K562 (cell line): ENCODE measurements around the gene CLIP2. TPM values are rescaled to one million over a fixed set of nuclear protein-coding genes. Genes with fewer than 3 reads are reported as not detected.

Source experiments
- ATAC-seq: fragments of 200-7000 bp; cut with Tn5 transposase; 3 replicates; pipeline ENCODE4 v1.9.1; 2020; ENCODE audit warnings: moderate library complexity
- BruUV-seq: library from RNA; stranded (reverse); fragments of 400-500 nt; replicated peaks from 2 replicates; lab custom pipeline; 2021; lab: Mats Ljungman, UMichigan
- CTCF ChIA-PET: fragments of 300-600 bp; formaldehyde crosslinking; extraction: SDS; loops from one replicate; lab custom pipeline; 2021; ENCODE audit warnings: low intra/inter-chr PET ratio; lab: Yijun Ruan, JAX
- POLR2A ChIA-PET: fragments of 300-600, 350-650 bp; sonication (Branson Sonifier 250); formaldehyde crosslinking; extraction: SDS; loops from one replicate; lab custom pipeline; 2021; ENCODE audit warnings: antibody characterized with exemption, inconsistent platforms; lab: Yijun Ruan, JAX
- DNase-seq, 4 experiments: peaks; one replicate each; pipeline versions ENCODE4 v3.0.0 to v3.0.0-alpha.2; 2011 to 2018; ENCODE audit warnings: low spot score in 3 of 4, mixed read lengths in 3 of 4; ENCODE audit errors: extremely low read depth in 1 of 4
- FAIRE-seq: peaks from 2 replicates; lab custom pipeline; 2011; peaks lifted over from hg19 to GRCh38; lab: Jason Lieb, UNC
- H2AFZ ChIP-seq: 2 replicates; pipeline ENCODE4 v1.6.0; 2011; ENCODE audit warnings: low read depth, low read length, control low read depth, inconsistent platforms
- H3K27ac ChIP-seq: fragments of 200-600 bp; 3 replicates; pipeline ENCODE4 v1.8.0; 2011; ENCODE audit warnings: low read depth, mild to moderate bottlenecking, control low read depth, inconsistent platforms, low read length, moderate library complexity, mixed read lengths; ENCODE audit errors: extremely low read depth
- H3K27me3 ChIP-seq, 2 experiments: fragments of 300-600 bp in 1 of 2; 2 replicates in 1 of 2; 3 replicates in 1 of 2; pipeline versions ENCODE4 v1.6.0 to v1.8.0; 2011; ENCODE audit warnings: inconsistent platforms in 2 of 2, low read length in 2 of 2, mild to moderate bottlenecking in 1 of 2, mixed read lengths in 1 of 2, moderate library complexity in 1 of 2; ENCODE audit not compliant: control insufficient read depth in 2 of 2, insufficient read depth in 2 of 2
- H3K36me3 ChIP-seq: fragments of 300-600 bp; 3 replicates; pipeline ENCODE4 v1.8.0; 2011; ENCODE audit warnings: mild to moderate bottlenecking, low read length, inconsistent platforms; ENCODE audit not compliant: control insufficient read depth, insufficient read depth
- H3K4me1 ChIP-seq, 2 experiments: fragments of 200-600 bp in 1 of 2; replicated peaks in 1 of 2; 2 replicates in 1 of 2; 3 replicates in 1 of 2; pipeline versions ENCODE4 v1.5.1 to v1.8.0; 2011; ENCODE audit warnings: inconsistent platforms in 2 of 2, low read length in 2 of 2, mild to moderate bottlenecking in 1 of 2, mixed read lengths in 1 of 2, moderate library complexity in 1 of 2; ENCODE audit not compliant: control insufficient read depth in 2 of 2, insufficient read depth in 2 of 2
- H3K4me2 ChIP-seq: 2 replicates; pipeline ENCODE4 v1.6.1; 2011; ENCODE audit warnings: low read length, control low read depth, inconsistent platforms, mixed read lengths; ENCODE audit not compliant: insufficient read depth
- H3K4me3 ChIP-seq: fragments of 200-600 bp; sonication (generic), shearing (Covaris generic); 2 replicates; pipeline ENCODE4 v1.5.1; 2016; ENCODE audit warnings: control low read depth, inconsistent platforms
- H3K79me2 ChIP-seq: fragments of 200-600 bp; 3 replicates; pipeline ENCODE4 v1.8.0; 2011; ENCODE audit warnings: low read length, inconsistent platforms; ENCODE audit not compliant: control insufficient read depth, insufficient read depth
- H3K9ac ChIP-seq, 2 experiments: 2 replicates each; pipeline versions ENCODE4 v1.6.0 to v1.6.1; 2011; ENCODE audit warnings: low read depth in 2 of 2, low read length in 2 of 2, control low read depth in 1 of 2, inconsistent platforms in 1 of 2, mild to moderate bottlenecking in 1 of 2, mixed read lengths in 1 of 2; ENCODE audit not compliant: insufficient read depth in 1 of 2
- H3K9me1 ChIP-seq: one replicate; pipeline ENCODE4 v1.6.0; 2011; ENCODE audit warnings: inconsistent platforms, mild to moderate bottlenecking, low read length, moderate library complexity; ENCODE audit not compliant: control insufficient read depth, insufficient read depth
- H3K9me3 ChIP-seq: replicated peaks from 2 replicates; pipeline ENCODE4 v1.5.1; 2011; ENCODE audit warnings: low read depth, low read length, inconsistent platforms; ENCODE audit not compliant: control insufficient read depth, insufficient read depth
- H4K20me1 ChIP-seq: replicated peaks from 2 replicates; pipeline ENCODE4 v1.6.1; 2011; ENCODE audit warnings: low read length, inconsistent platforms, mixed read lengths; ENCODE audit not compliant: control insufficient read depth, insufficient read depth
- CBX3 ChIP-seq, 2 experiments: IDR thresholded peaks; 1 replicate in 1 of 2; 2 replicates in 1 of 2; pipeline ENCODE4 v1.6.1; 2012; ENCODE audit warnings: inconsistent platforms in 2 of 2, low read length in 2 of 2, borderline replicate concordance in 1 of 2, control low read depth in 1 of 2
- ETV6 ChIP-seq, 3 experiments: fragments of 150-350 bp in 1 of 3; sonication (generic) in 1 of 3; formaldehyde crosslinking in 1 of 3; IDR thresholded peaks; 2 replicates each; pipeline versions ENCODE4 v1.6.1 to v1.8.0; 2014 to 2022; ENCODE audit warnings: borderline replicate concordance in 2 of 3, low read depth in 2 of 3, antibody characterized with exemption in 1 of 3, low read length in 1 of 3, mild to moderate bottlenecking in 1 of 3, missing genetic modification reagents in 1 of 3
- KAT8 ChIP-seq: fragments of 450-650 bp; IDR thresholded peaks from 2 replicates; pipeline ENCODE4 v1.6.1; 2016; ENCODE audit warnings: low read depth, mild to moderate bottlenecking
- KLF6 ChIP-seq: fragments of 250-450 bp; sonication (Bioruptor Pico); IDR thresholded peaks from 2 replicates; pipeline ENCODE4 v1.4.0; 2020; ENCODE audit warnings: mild to moderate bottlenecking, moderate library complexity, borderline replicate concordance
- LARP7 ChIP-seq: fragments of 450-650 bp; IDR thresholded peaks from 2 replicates; pipeline ENCODE4 v1.6.1; 2016
- LCOR ChIP-seq: sonication (generic); formaldehyde crosslinking; IDR thresholded peaks from 2 replicates; pipeline ENCODE4 v1.8.0; 2022; ENCODE audit warnings: mild to moderate bottlenecking, missing genetic modification reagents
- NCOA2 ChIP-seq, 2 experiments: fragments of 450-650 bp; IDR thresholded peaks; 2 replicates each; pipeline ENCODE4 v1.6.1; 2018; ENCODE audit warnings: mild to moderate bottlenecking in 2 of 2, moderate library complexity in 1 of 2; ENCODE audit not compliant: partially characterized antibody in 2 of 2
- NFATC3 ChIP-seq: fragments of 450-650 bp; IDR thresholded peaks from 2 replicates; pipeline ENCODE4 v1.6.1; 2017; ENCODE audit warnings: mild to moderate bottlenecking
- PCBP1 ChIP-seq: fragments of 200-400 bp; formaldehyde crosslinking; IDR thresholded peaks from 2 replicates; pipeline ENCODE4 v1.6.1; 2018; ENCODE audit warnings: mild to moderate bottlenecking, low read depth, low read length; ENCODE audit not compliant: poor library complexity, severe bottlenecking
- SAFB2 ChIP-seq: fragments of 200-400 bp; formaldehyde crosslinking; IDR thresholded peaks from 2 replicates; pipeline ENCODE4 v1.6.1; 2018; ENCODE audit warnings: borderline replicate concordance, low read length, low read depth, moderate library complexity; ENCODE audit not compliant: severe bottlenecking
- SOX6 ChIP-seq: fragments of 450-650 bp; IDR thresholded peaks from 2 replicates; pipeline ENCODE4 v1.6.1; 2014; ENCODE audit warnings: mild to moderate bottlenecking
- SP2 ChIP-seq: IDR thresholded peaks from 2 replicates; pipeline ENCODE4 v1.6.1; 2011; ENCODE audit warnings: mild to moderate bottlenecking, low read depth, low read length, moderate library complexity; ENCODE audit not compliant: poor library complexity, severe bottlenecking; ENCODE audit errors: extremely low read depth
- ZNF124 ChIP-seq: sonication (generic); formaldehyde crosslinking; IDR thresholded peaks from 2 replicates; pipeline ENCODE4 v1.8.1; 2022; ENCODE audit warnings: missing genetic modification reagents
- ZNF354B ChIP-seq: fragments of 250-450 bp; sonication (Bioruptor Pico); IDR thresholded peaks from 2 replicates; pipeline ENCODE4 v1.4.0; 2020
- ZNF445 ChIP-seq: fragments of 250-450 bp; sonication (Bioruptor Pico); IDR thresholded peaks from 2 replicates; pipeline ENCODE4 v1.4.0; 2020; ENCODE audit warnings: low read depth, mild to moderate bottlenecking, moderate library complexity
- ZNF589 ChIP-seq: fragments of 200-800 bp; sonication (Bioruptor generic); IDR thresholded peaks from 2 replicates; pipeline ENCODE4 v1.6.1; 2016; ENCODE audit warnings: low read depth, missing genetic modification characterization, missing compliant biosample characterization
- WGBS: fragments of 100-300 bp; shearing (Covaris generic); methylation state at CpG from one replicate; pipeline ENCODE4 v1.1.6; 2016; ENCODE audit warnings: low coverage, mixed read lengths; ENCODE audit not compliant: insufficient coverage; ENCODE audit errors: missing lambda C conversion rate; 5-methylcytosine and 5-hydroxymethylcytosine counted together
- in situ Hi-C: fragments of 300-500 bp; cut with MboI; formaldehyde crosslinking; loops from 4 replicates; pipeline ENCODE4 v1.15.0; 2018; ENCODE audit warnings: inconsistent platforms, mixed read lengths
- intact Hi-C: fragments of 100-400 bp; cut with micrococcal nuclease; formaldehyde crosslinking; loops from 2 replicates; pipeline ENCODE4 v1.14.2; 2022
- polyA plus RNA-seq, 8 experiments: library from polyadenylated mRNA; depleted of rRNA in 4 of 8; stranded (reverse) in 5 of 8; unstranded in 3 of 8; fragments of >200 nt; fragmentation: Nextera tagmentation in 2 of 8; fragmentation: Illumina TruSeq in 1 of 8; extraction: Ambion mirVana in 2 of 8; extraction: Trizol in 1 of 8; gene quantifications; 2 replicates each; pipeline versions ENCODE4 v1.2.1 to v1.2.3, GENCODE V29; 2011 to 2014; ENCODE audit warnings: inconsistent platforms in 1 of 8, missing spikeins in 1 of 8
- total RNA-seq, 7 experiments: library from RNA; depleted of rRNA in 6 of 7; stranded (reverse); fragments of >200 nt in 6 of 7; fragmentation: Illumina TruSeq in 2 of 7; extraction: Trizol in 2 of 7; gene quantifications; 2 replicates each; pipeline versions ENCODE4 v1.2.1 to v1.2.3, GENCODE V29; 2011 to 2021; ENCODE audit warnings: low replicate concordance in 1 of 7
- TF ChIP-seq, protein P1 (sequence below): sonication (generic); formaldehyde crosslinking; IDR thresholded peaks from 2 replicates; pipeline ENCODE4 v1.9.0; 2022; ENCODE audit warnings: mild to moderate bottlenecking, missing genetic modification reagents
- TF ChIP-seq, protein P2 (sequence below), 2 experiments: fragments of 200-800 bp in 1 of 2; sonication (Bioruptor generic) in 1 of 2; sonication (generic) in 1 of 2; formaldehyde crosslinking in 1 of 2; IDR thresholded peaks in 1 of 2; conservative IDR thresholded peaks in 1 of 2; 2 replicates each; pipeline versions ENCODE4 v1.5.0 to v1.6.1; 2016 to 2020; ENCODE audit warnings: missing compliant biosample characterization in 1 of 2, missing genetic modification characterization in 1 of 2, missing genetic modification reagents in 1 of 2
- TF ChIP-seq, protein P3 (sequence below): fragments of 450-650 bp; IDR thresholded peaks from 2 replicates; pipeline ENCODE4 v1.6.1; 2016

The CLIP2 gene
- total and polyA plus RNA-seq, 9 of the 15 experiments (the other 6 are each of a cell fraction or from before 2014, with no cell fraction given), result 0.07 to 5.4 (median 2.1) TPM

DNA sequence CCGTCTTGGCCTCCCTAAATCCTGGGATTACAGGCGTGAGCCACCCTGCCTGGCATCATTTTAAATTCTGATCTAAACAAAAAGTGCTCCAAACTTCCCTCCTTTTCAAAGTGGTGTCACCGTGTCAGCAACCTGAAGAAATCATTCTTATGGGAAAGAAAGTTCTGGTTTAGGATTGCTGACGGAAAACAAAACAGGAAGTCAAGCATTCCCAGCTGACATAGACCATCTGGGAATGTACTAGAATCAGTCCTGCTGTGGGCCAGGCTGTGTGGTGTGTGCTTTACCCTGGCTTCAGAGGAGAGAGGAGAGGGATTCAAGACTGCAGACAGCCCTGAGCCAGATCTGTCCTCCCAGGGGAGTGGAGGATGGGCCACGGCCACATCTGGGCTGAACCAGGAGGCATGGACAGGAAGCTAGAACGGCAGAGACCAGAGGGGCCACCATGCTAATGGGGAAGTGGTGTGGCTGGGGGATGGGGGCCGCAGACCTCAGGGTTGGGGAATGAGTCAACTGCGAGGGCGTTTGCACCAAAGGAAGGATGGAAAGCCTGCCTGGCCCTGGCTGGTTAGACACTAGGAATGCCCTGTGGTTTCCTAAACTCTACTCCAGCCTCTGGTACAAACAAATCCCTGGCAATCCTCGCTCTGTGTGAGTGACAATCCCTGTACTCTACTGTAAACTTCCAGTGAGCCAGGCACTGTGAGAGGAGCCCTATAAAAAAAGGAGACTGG lies 16.7 kb upstream of the CLIP2 start:
- peak; percentile 80 for ATAC-seq
- H3K27ac ChIP-seq, result peak overlapping the region; percentile 79
- TF ChIP-seq, protein P1, sequence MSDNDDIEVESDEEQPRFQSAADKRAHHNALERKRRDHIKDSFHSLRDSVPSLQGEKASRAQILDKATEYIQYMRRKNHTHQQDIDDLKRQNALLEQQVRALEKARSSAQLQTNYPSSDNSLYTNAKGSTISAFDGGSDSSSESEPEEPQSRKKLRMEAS (CRISPR knock-in tag), result peak; percentile 78
- no peak for TF ChIP-seq PCBP1
- TF ChIP-seq ZNF124 (CRISPR knock-in tag), result no peak
- TF ChIP-seq, protein P2, sequence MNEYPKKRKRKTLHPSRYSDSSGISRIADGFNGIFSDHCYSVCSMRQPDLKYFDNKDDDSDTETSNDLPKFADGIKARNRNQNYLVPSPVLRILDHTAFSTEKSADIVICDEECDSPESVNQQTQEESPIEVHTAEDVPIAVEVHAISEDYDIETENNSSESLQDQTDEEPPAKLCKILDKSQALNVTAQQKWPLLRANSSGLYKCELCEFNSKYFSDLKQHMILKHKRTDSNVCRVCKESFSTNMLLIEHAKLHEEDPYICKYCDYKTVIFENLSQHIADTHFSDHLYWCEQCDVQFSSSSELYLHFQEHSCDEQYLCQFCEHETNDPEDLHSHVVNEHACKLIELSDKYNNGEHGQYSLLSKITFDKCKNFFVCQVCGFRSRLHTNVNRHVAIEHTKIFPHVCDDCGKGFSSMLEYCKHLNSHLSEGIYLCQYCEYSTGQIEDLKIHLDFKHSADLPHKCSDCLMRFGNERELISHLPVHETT (CRISPR knock-in tag; conservative IDR thresholded peaks at IDR 0.05 in 1 of 2, IDR thresholded peaks at IDR 0.05 in 1 of 2), result 0 out of 4 replicates have a peak, but pooled peaks of 1 of the 2 experiments have one; percentile 45
- no peak for TF ChIP-seq NFATC3
- no peak for TF ChIP-seq ZNF445 (CRISPR knock-in tag)
- peak in 1 of 2 experiments; percentile 17; a peak in 1 of 4 replicates for TF ChIP-seq ETV6 (IDR thresholded peaks at IDR 0.05; ENCODE audit: borderline replicate concordance in 1 of 2, low read depth in 2 of 2, low read length in 1 of 2)
- TF ChIP-seq ETV6 (CRISPR knock-in tag; IDR thresholded peaks at IDR 0.05; ENCODE audit: borderline replicate concordance), result no peak
- TF ChIP-seq ZNF589 (CRISPR knock-in tag), result peak; percentile 85
- TF ChIP-seq KAT8, result no peak
- TF ChIP-seq, protein P3, sequence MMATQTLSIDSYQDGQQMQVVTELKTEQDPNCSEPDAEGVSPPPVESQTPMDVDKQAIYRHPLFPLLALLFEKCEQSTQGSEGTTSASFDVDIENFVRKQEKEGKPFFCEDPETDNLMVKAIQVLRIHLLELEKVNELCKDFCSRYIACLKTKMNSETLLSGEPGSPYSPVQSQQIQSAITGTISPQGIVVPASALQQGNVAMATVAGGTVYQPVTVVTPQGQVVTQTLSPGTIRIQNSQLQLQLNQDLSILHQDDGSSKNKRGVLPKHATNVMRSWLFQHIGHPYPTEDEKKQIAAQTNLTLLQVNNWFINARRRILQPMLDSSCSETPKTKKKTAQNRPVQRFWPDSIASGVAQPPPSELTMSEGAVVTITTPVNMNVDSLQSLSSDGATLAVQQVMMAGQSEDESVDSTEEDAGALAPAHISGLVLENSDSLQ, result no peak
- peak in 1 of 2 experiments; percentile 32; a peak in 1 of 3 replicates for TF ChIP-seq CBX3 (IDR thresholded peaks at IDR 0.05; ENCODE audit: borderline replicate concordance in 1 of 2, low read length in 2 of 2)
- TF ChIP-seq LCOR (CRISPR knock-in tag), result no peak
- peak; percentile 16; the same call in 1 of the 2 replicates for TF ChIP-seq SOX6
- no peak for TF ChIP-seq NCOA2 (IDR thresholded peaks at IDR 0.05; ENCODE audit: partially characterized antibody in 2 of 2)
- no peak for TF ChIP-seq ZNF354B (CRISPR knock-in tag)
- TF ChIP-seq SAFB2, result no peak
- no peak for TF ChIP-seq SP2
- 0 out of 2 replicates have a peak, but pooled peaks have one; percentile 10 for TF ChIP-seq LARP7
- TF ChIP-seq KLF6 (CRISPR knock-in tag), result no peak

More for the DNA sequence above, 16.7 kb upstream of the CLIP2 start:
- Histone ChIP-seq H3K9me3 (no peaks in the 10 kb centered on the region), H2AFZ (peak overlapping the region; percentile 99), H3K4me2 (peak overlapping the region; percentile 71), H3K4me1 (peaks cover 38 to 39% of the 10 kb centered on the region in 2 experiments), H3K27me3 (no peaks in the 10 kb centered on the region), H4K20me1 (no peaks in the 10 kb centered on the region), H3K9me1 (no peaks in the 10 kb centered on the region), H3K4me3 (no peak overlapping the region), H3K36me3 (no peaks in the 10 kb centered on the region), H3K79me2 (no peaks in the 10 kb centered on the region), H3K9ac (peak overlapping the region; percentile 61 to 62)
- FAIRE-seq (peak; percentile 81), DNase-seq (peak; percentile 71 to 86 (median 78))
- in situ Hi-C loops (no loop called here), intact Hi-C loops (no loop called here)
- ChIA-PET POLR2A (interaction anchor here (0.5 to 0.6 kb wide), 2 partner anchors 46 to 51 kb away, joined by 3 read pairs; no protein-coding TSS in a partner anchor), CTCF (no interaction called here)
- BruUV-seq, result no TSS peak
- WGBS, result 32% methylated on average over 10 of the region's 10 CpGs
